GM19467 (cell line): ENCODE results near the gene UMPS.

Experiments used
- ATAC-seq: cut with Tn5 transposase; IDR thresholded peaks from one replicate; pipeline ENCODE4 v1.9.1; 2021; ENCODE audit warnings: mild to moderate bottlenecking, moderate library complexity; ENCODE audit not compliant: unreplicated experiment

Gene UMPS

GRCh38 chr3:124762661-124763011, 32.4 kb downstream of the UMPS start:
- no peak for ATAC-seq

- ATAC-seq, result no peak
These were observed 33.0 kb downstream of the UMPS start for GRCh38 chr3:124763206-124763605.

- no peak for ATAC-seq
These were observed 33.5 kb downstream of the UMPS start for GRCh38 chr3:124763644-124764358.

- ATAC-seq, result no peak
These were observed 34.5 kb downstream of the UMPS start for GRCh38 chr3:124764746-124765145.

GRCh38 chr3:124765197-124765840, 35.1 kb downstream of the UMPS start:
- no peak for ATAC-seq

- no peak for ATAC-seq
These were observed 36.2 kb downstream of the UMPS start for GRCh38 chr3:124766113-124767095.

GRCh38 chr3:124767264-124767663, 37.0 kb downstream of the UMPS start:
- no peak for ATAC-seq

- no peak for ATAC-seq
These were observed 37.4 kb downstream of the UMPS start for GRCh38 chr3:124767691-124768090.

GRCh38 chr3:124768812-124769211, 38.6 kb downstream of the UMPS start:
- no peak for ATAC-seq

- ATAC-seq, result no peak
These were observed 39.2 kb downstream of the UMPS start for GRCh38 chr3:124769462-124769861.

- ATAC-seq, result no peak
These were observed 40.3 kb downstream of the UMPS start for GRCh38 chr3:124770336-124771082.

- ATAC-seq, result no peak
These were observed 40.8 kb downstream of the UMPS start for GRCh38 chr3:124771083-124771445.

GRCh38 chr3:124772081-124772831, 42.0 kb downstream of the UMPS start:
- ATAC-seq, result no peak

GRCh38 chr3:124773351-124774326, 43.4 kb downstream of the UMPS start:
- no peak for ATAC-seq

- no peak for ATAC-seq
These were observed 44.1 kb downstream of the UMPS start for GRCh38 chr3:124774327-124774718.

GRCh38 chr3:124774841-124775402, 44.7 kb downstream of the UMPS start:
- no peak for ATAC-seq

GRCh38 chr3:124775877-124776276, 45.6 kb downstream of the UMPS start:
- ATAC-seq, result no peak

- no peak for ATAC-seq
These were observed 46.6 kb downstream of the UMPS start for GRCh38 chr3:124776856-124777255.
